Kidney epithelial cell (primary cell): ENCODE data around the gene NCAPG. TPM values are rescaled to one million over a fixed set of nuclear protein-coding genes. Genes with fewer than 3 reads are reported as not detected.

Experiments used
- DNase-seq: peaks from one replicate; pipeline ENCODE4 v3.0.0-alpha.2; 2010; ENCODE audit warnings: low read depth
- H3K27me3 ChIP-seq: 2 replicates; pipeline ENCODE4 v1.6.0; 2011; ENCODE audit warnings: low read length; ENCODE audit not compliant: control insufficient read depth, insufficient read depth
- H3K36me3 ChIP-seq: 2 replicates; pipeline ENCODE4 v1.5.1; 2011; ENCODE audit warnings: low read length; ENCODE audit not compliant: control insufficient read depth, insufficient read depth
- H3K4me3 ChIP-seq: 2 replicates; pipeline ENCODE4 v1.5.1; 2011; ENCODE audit warnings: low read depth, mild to moderate bottlenecking, control low read depth, low read length
- total RNA-seq: library from RNA; depleted of rRNA; stranded (reverse); fragments of >200 nt; gene quantifications from 2 replicates; pipeline ENCODE4 v1.2.3, GENCODE V29; 2015
- TF ChIP-seq, protein P1 (sequence below): IDR thresholded peaks from 2 replicates; pipeline ENCODE4 v1.5.1; 2011; ENCODE audit warnings: mild to moderate bottlenecking, moderate library complexity, low read length, control low read depth, inconsistent platforms; ENCODE audit not compliant: insufficient read depth, poor library complexity, severe bottlenecking

Gene NCAPG
- total RNA-seq, 1 donor from 2014 or later = 6.2 TPM

GRCh38 chr4:17786567-17786966 lies 24.2 kb upstream of the NCAPG start:
- peak; percentile 44 for DNase-seq
- no peak overlapping the region for H3K4me3 ChIP-seq
- no peaks in the 10 kb centered on the region for H3K36me3 ChIP-seq
- TF ChIP-seq, protein P1, sequence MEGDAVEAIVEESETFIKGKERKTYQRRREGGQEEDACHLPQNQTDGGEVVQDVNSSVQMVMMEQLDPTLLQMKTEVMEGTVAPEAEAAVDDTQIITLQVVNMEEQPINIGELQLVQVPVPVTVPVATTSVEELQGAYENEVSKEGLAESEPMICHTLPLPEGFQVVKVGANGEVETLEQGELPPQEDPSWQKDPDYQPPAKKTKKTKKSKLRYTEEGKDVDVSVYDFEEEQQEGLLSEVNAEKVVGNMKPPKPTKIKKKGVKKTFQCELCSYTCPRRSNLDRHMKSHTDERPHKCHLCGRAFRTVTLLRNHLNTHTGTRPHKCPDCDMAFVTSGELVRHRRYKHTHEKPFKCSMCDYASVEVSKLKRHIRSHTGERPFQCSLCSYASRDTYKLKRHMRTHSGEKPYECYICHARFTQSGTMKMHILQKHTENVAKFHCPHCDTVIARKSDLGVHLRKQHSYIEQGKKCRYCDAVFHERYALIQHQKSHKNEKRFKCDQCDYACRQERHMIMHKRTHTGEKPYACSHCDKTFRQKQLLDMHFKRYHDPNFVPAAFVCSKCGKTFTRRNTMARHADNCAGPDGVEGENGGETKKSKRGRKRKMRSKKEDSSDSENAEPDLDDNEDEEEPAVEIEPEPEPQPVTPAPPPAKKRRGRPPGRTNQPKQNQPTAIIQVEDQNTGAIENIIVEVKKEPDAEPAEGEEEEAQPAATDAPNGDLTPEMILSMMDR = no peak
- H3K27me3 ChIP-seq = peaks cover 7% of the 10 kb centered on the region

- peak; percentile 39 for DNase-seq
Measured at GRCh38 chr4:17787315-17787714, 23.5 kb upstream of the NCAPG start.

DNA sequence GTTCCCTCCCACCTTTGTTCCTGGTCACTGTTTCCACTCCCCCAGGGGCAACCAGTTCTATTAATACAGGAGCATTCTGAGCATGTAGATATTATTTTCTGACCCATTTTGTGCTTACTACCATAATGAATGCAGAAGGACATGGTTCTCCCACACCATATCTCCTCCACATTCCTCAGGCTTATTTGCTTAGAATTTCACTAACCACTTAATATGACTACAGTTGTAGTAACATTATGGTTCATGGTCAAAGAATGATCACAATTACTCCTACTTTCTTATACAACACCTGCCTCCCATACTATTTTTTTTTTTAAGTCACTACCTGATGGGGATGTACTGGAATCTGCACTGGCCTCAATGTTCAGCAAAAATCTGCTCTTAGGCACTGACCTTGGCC lies 21.8 kb upstream of the NCAPG start:
- TF ChIP-seq, protein P1 = no peak
- DNase-seq = peak; percentile 21
- no peaks in the 10 kb centered on the region for H3K27me3 ChIP-seq
- no peak overlapping the region for H3K4me3 ChIP-seq
- H3K36me3 ChIP-seq = no peaks in the 10 kb centered on the region

More at GRCh38 chr4:17787315-17787714, 23.5 kb upstream of the NCAPG start:
- Histone ChIP-seq H3K4me3 (no peak overlapping the region), H3K36me3 (no peaks in the 10 kb centered on the region), H3K27me3 (no peaks in the 10 kb centered on the region)
- TF ChIP-seq, protein P1 = no peak

- no peak for DNase-seq
- TF ChIP-seq, protein P1 = no peak
Measured at GRCh38 chr4:17794730-17795129, 16.0 kb upstream of the NCAPG start.

GRCh38 chr4:17797808-17798207 lies 13.0 kb upstream of the NCAPG start:
- Histone ChIP-seq H3K36me3 (no peaks in the 10 kb centered on the region), H3K27me3 (no peaks in the 10 kb centered on the region), H3K4me3 (no peak overlapping the region)
- TF ChIP-seq, protein P1 = no peak
- no peak for DNase-seq

More at GRCh38 chr4:17794730-17795129, 16.0 kb upstream of the NCAPG start:
- Histone ChIP-seq H3K36me3 (no peaks in the 10 kb centered on the region), H3K4me3 (no peak overlapping the region), H3K27me3 (no peaks in the 10 kb centered on the region)

DNA sequence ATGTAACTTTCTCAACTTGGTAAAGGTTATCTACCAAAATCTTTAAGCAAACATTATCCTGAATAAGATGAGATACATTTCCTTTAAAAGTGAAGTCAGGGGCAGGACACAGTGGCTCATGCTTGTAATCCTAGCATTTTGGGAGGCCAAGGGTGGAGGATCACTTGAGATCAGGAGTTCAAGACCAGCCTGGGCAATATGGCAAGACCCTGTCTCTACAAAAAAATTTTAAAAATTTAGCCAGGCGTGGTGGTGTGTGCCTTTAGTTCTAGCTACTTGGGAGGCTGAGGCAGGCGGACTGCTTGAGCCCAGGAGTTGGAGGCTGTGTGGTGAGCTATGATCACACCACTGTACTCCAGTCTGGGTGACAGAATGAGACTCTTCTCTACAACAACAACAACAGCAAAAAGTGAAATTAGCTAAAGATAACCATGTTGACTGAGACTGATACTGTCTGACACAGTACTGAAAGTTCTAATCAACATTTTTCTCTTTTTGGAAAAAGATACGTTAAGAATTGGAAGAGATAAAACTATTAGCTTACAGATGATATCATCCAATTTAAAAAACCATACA lies 5.1 kb upstream of the NCAPG start:
- no peaks in the 10 kb centered on the region for H3K36me3 ChIP-seq
- TF ChIP-seq, protein P1 = no peak
- no peak for DNase-seq

More for the DNA sequence above, 5.1 kb upstream of the NCAPG start:
- Histone ChIP-seq H3K4me3 (no peak overlapping the region), H3K27me3 (no peaks in the 10 kb centered on the region)
